ENCODE results near the gene HOGA1.

The HOGA1 gene

GRCh38 chr10:97567891-97568290 lies 16.3 kb upstream of the HOGA1 start:
- Histone ChIP-seq H3K4me3 (replicated peaks; ENCODE audit: insufficient read depth, low read length) (no peak overlapping the region), H3K27ac (replicated peaks) (no peak overlapping the region), H3K27me3 (ENCODE audit: insufficient read depth, poor library complexity, severe bottlenecking) (no peaks in the 10 kb centered on the region)
- no peak for DNase-seq (ENCODE audit: low read depth in 1 of 2, low spot score in 1 of 2)
- TF ChIP-seq POLR2AphosphoS5 (IDR thresholded peaks at IDR 0.05; ENCODE audit: low read depth) (no peak), GABPA (IDR thresholded peaks at IDR 0.05; ENCODE audit: low read depth) (no peak), SPI1 (IDR thresholded peaks at IDR 0.05; ENCODE audit: borderline replicate concordance, low read depth) (no peak)
- TF ChIP-seq, protein P1, sequence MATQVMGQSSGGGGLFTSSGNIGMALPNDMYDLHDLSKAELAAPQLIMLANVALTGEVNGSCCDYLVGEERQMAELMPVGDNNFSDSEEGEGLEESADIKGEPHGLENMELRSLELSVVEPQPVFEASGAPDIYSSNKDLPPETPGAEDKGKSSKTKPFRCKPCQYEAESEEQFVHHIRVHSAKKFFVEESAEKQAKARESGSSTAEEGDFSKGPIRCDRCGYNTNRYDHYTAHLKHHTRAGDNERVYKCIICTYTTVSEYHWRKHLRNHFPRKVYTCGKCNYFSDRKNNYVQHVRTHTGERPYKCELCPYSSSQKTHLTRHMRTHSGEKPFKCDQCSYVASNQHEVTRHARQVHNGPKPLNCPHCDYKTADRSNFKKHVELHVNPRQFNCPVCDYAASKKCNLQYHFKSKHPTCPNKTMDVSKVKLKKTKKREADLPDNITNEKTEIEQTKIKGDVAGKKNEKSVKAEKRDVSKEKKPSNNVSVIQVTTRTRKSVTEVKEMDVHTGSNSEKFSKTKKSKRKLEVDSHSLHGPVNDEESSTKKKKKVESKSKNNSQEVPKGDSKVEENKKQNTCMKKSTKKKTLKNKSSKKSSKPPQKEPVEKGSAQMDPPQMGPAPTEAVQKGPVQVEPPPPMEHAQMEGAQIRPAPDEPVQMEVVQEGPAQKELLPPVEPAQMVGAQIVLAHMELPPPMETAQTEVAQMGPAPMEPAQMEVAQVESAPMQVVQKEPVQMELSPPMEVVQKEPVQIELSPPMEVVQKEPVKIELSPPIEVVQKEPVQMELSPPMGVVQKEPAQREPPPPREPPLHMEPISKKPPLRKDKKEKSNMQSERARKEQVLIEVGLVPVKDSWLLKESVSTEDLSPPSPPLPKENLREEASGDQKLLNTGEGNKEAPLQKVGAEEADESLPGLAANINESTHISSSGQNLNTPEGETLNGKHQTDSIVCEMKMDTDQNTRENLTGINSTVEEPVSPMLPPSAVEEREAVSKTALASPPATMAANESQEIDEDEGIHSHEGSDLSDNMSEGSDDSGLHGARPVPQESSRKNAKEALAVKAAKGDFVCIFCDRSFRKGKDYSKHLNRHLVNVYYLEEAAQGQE (IDR thresholded peaks at IDR 0.05; ENCODE audit: insufficient replicate concordance, low read depth) = no peak
- TF ChIP-seq, protein P2, sequence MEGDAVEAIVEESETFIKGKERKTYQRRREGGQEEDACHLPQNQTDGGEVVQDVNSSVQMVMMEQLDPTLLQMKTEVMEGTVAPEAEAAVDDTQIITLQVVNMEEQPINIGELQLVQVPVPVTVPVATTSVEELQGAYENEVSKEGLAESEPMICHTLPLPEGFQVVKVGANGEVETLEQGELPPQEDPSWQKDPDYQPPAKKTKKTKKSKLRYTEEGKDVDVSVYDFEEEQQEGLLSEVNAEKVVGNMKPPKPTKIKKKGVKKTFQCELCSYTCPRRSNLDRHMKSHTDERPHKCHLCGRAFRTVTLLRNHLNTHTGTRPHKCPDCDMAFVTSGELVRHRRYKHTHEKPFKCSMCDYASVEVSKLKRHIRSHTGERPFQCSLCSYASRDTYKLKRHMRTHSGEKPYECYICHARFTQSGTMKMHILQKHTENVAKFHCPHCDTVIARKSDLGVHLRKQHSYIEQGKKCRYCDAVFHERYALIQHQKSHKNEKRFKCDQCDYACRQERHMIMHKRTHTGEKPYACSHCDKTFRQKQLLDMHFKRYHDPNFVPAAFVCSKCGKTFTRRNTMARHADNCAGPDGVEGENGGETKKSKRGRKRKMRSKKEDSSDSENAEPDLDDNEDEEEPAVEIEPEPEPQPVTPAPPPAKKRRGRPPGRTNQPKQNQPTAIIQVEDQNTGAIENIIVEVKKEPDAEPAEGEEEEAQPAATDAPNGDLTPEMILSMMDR (IDR thresholded peaks at IDR 0.05; ENCODE audit: insufficient read depth, low read length) = no peak

GRCh38 chr10:97570146-97570788 lies 13.9 kb upstream of the HOGA1 start:
- Histone ChIP-seq H3K27ac (replicated peaks) (no peak overlapping the region), H3K27me3 (ENCODE audit: insufficient read depth, poor library complexity, severe bottlenecking) (no peaks in the 10 kb centered on the region), H3K4me3 (replicated peaks; ENCODE audit: insufficient read depth, low read length) (no peak overlapping the region)
- TF ChIP-seq, protein P2 (IDR thresholded peaks at IDR 0.05; ENCODE audit: insufficient read depth, low read length) = no peak
- TF ChIP-seq SPI1 (IDR thresholded peaks at IDR 0.05; ENCODE audit: borderline replicate concordance, low read depth) = no peak
- TF ChIP-seq POLR2AphosphoS5 (IDR thresholded peaks at IDR 0.05; ENCODE audit: low read depth) = no peak
- TF ChIP-seq, protein P1 (IDR thresholded peaks at IDR 0.05; ENCODE audit: insufficient replicate concordance, low read depth) = no peak
- no peak for TF ChIP-seq GABPA (IDR thresholded peaks at IDR 0.05; ENCODE audit: low read depth)
- DNase-seq (ENCODE audit: low read depth in 1 of 2, low spot score in 1 of 2) = no peak

GRCh38 chr10:97570789-97571471 lies 13.3 kb upstream of the HOGA1 start:
- no peaks in the 10 kb centered on the region for H3K27me3 ChIP-seq (ENCODE audit: insufficient read depth, poor library complexity, severe bottlenecking)
- no peak for DNase-seq (ENCODE audit: low read depth in 1 of 2, low spot score in 1 of 2)
- TF ChIP-seq SPI1 (IDR thresholded peaks at IDR 0.05; ENCODE audit: borderline replicate concordance, low read depth) (no peak), GABPA (IDR thresholded peaks at IDR 0.05; ENCODE audit: low read depth) (no peak), POLR2AphosphoS5 (IDR thresholded peaks at IDR 0.05; ENCODE audit: low read depth) (no peak)
- TF ChIP-seq, protein P2 (IDR thresholded peaks at IDR 0.05; ENCODE audit: insufficient read depth, low read length) = no peak
- TF ChIP-seq, protein P1 (IDR thresholded peaks at IDR 0.05; ENCODE audit: insufficient replicate concordance, low read depth) = no peak
- no peak overlapping the region for H3K27ac ChIP-seq (replicated peaks)
- no peak overlapping the region for H3K4me3 ChIP-seq (replicated peaks; ENCODE audit: insufficient read depth, low read length)

All from HL-60 (cell line).